PC-3 (cell line): ENCODE measurements around the gene OMG.

Experiments used
- CTCF ChIP-seq: fragments of 300-600 bp; sonication (generic); conservative IDR thresholded peaks from 2 replicates; pipeline ENCODE4 v1.5.1; 2017; ENCODE audit warnings: antibody characterized with exemption, low read depth, mild to moderate bottlenecking, low read length
- EZH2 ChIP-seq: fragments of 300-600 bp; sonication (generic); IDR thresholded peaks from one replicate; pipeline ENCODE4 v1.6.1; 2017; ENCODE audit warnings: antibody characterized with exemption, mild to moderate bottlenecking, low read length; ENCODE audit not compliant: unreplicated experiment
- EZH2phosphoT487 ChIP-seq: fragments of 300-600 bp; sonication (generic); IDR thresholded peaks from 2 replicates; pipeline ENCODE4 v1.6.1; 2018; ENCODE audit warnings: mild to moderate bottlenecking, antibody characterized with exemption, low read length, borderline replicate concordance

GRCh38 chr17:31256936-31257335 is 40.1 kb downstream of the OMG start:
- TF ChIP-seq CTCF = no peak
- TF ChIP-seq EZH2 = no peak
- no peak for TF ChIP-seq EZH2phosphoT487
